ENCODE measurements around the gene PHF21B.

- TF ChIP-seq, protein P1, sequence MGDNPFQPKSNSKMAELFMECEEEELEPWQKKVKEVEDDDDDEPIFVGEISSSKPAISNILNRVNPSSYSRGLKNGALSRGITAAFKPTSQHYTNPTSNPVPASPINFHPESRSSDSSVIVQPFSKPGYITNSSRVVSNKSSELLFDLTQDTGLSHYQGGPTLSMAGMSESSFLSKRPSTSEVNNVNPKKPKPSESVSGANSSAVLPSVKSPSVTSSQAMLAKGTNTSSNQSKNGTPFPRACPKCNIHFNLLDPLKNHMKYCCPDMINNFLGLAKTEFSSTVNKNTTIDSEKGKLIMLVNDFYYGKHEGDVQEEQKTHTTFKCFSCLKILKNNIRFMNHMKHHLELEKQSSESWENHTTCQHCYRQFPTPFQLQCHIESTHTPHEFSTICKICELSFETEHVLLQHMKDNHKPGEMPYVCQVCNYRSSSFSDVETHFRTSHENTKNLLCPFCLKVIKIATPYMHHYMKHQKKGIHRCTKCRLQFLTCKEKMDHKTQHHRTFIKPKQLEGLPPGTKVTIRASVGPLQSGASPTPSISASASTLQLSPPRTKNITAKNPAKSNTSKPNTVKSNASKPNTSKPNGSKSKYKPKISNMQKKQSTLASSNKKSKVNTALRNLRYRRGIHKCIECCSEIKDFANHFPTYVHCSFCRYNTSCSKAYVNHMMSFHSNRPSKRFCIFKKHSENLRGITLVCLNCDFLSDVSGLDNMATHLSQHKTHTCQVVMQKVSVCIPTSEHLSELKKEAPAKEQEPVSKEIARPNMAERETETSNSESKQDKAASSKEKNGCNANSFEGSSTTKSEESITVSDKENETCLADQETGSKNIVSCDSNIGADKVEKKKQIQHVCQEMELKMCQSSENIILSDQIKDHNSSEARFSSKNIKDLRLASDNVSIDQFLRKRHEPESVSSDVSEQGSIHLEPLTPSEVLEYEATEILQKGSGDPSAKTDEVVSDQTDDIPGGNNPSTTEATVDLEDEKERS (tag by site-specific recombination; IDR thresholded peaks at IDR 0.05): no peak
- TF ChIP-seq TCF7L2 (IDR thresholded peaks at IDR 0.05; ENCODE audit: borderline replicate concordance, low read depth, low read length): no peak
- no peak for TF ChIP-seq KLF10 (tag by site-specific recombination; IDR thresholded peaks at IDR 0.05)
- TF ChIP-seq ZNF558 (tag by site-specific recombination; IDR thresholded peaks at IDR 0.05): no peak
- TF ChIP-seq, protein P2, sequence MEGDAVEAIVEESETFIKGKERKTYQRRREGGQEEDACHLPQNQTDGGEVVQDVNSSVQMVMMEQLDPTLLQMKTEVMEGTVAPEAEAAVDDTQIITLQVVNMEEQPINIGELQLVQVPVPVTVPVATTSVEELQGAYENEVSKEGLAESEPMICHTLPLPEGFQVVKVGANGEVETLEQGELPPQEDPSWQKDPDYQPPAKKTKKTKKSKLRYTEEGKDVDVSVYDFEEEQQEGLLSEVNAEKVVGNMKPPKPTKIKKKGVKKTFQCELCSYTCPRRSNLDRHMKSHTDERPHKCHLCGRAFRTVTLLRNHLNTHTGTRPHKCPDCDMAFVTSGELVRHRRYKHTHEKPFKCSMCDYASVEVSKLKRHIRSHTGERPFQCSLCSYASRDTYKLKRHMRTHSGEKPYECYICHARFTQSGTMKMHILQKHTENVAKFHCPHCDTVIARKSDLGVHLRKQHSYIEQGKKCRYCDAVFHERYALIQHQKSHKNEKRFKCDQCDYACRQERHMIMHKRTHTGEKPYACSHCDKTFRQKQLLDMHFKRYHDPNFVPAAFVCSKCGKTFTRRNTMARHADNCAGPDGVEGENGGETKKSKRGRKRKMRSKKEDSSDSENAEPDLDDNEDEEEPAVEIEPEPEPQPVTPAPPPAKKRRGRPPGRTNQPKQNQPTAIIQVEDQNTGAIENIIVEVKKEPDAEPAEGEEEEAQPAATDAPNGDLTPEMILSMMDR (tag by site-specific recombination; IDR thresholded peaks at IDR 0.05): no peak
- no peak for TF ChIP-seq ZNF24 (tag by site-specific recombination; IDR thresholded peaks at IDR 0.05)
- TF ChIP-seq ZNF302 (tag by site-specific recombination; IDR thresholded peaks at IDR 0.05; ENCODE audit: low read depth): no peak
- no peak for TF ChIP-seq ZNF133 (tag by site-specific recombination; IDR thresholded peaks at IDR 0.05)
- TF ChIP-seq ZNF571 (tag by site-specific recombination; IDR thresholded peaks at IDR 0.05): no peak
- TF ChIP-seq ZNF121 (tag by site-specific recombination; IDR thresholded peaks at IDR 0.05): no peak
- no peak for TF ChIP-seq ZBTB8A (tag by site-specific recombination; IDR thresholded peaks at IDR 0.05)
- no peak for TF ChIP-seq ZNF423 (tag by site-specific recombination; IDR thresholded peaks at IDR 0.05)
- TF ChIP-seq ZNF792 (tag by site-specific recombination; IDR thresholded peaks at IDR 0.05): no peak
Measured at GRCh38 chr22:44999687-45000086, 10.1 kb downstream of the PHF21B start.

Measured in HEK293 (cell line).